Measurements from ENCODE around the gene PRIM1. TPM values are rescaled to one million over a fixed set of nuclear protein-coding genes. Genes with fewer than 3 reads are reported as not detected.
"Not testable (repeated sequence)": the region's sequence is repeated elsewhere in the genome, so short reads cannot be mapped to it uniquely, and the experiment has no call there.

Gene PRIM1
- total RNA-seq, 2 donors from 2014 or later, result 2.2 to 2.6 TPM

- Histone ChIP-seq H3K27ac (no peak overlapping the region), H3K36me3 (no peaks in the 10 kb centered on the region), H3K9me3 (peaks cover 0 to under 1% of the 10 kb centered on the region in 2 donors), H3K27me3 (no peaks in the 10 kb centered on the region), H3K4me3 (no peak overlapping the region), H3K4me1 (no peaks in the 10 kb centered on the region)
- DNase-seq (ENCODE audit: low spot score), result no peak
- no peak for TF ChIP-seq CTCF (IDR thresholded peaks at IDR 0.05)
Measured at GRCh38 chr12:56763753-56764657, 11.9 kb upstream of the PRIM1 start.

GRCh38 chr12:56761812-56762211, 9.7 kb upstream of the PRIM1 start:
- Histone ChIP-seq H3K27me3 (no peaks in the 10 kb centered on the region), H3K36me3 (no peaks in the 10 kb centered on the region), H3K4me1 (no peaks in the 10 kb centered on the region), H3K9me3 (peaks cover 5 to 9% of the 10 kb centered on the region in 2 donors), H3K4me3 (no peak overlapping the region), H3K27ac (no peak overlapping the region)
- TF ChIP-seq CTCF (IDR thresholded peaks at IDR 0.05), result no peak
- no peak for DNase-seq (ENCODE audit: low spot score)

- no peak for DNase-seq (ENCODE audit: low spot score)
- no peaks in the 10 kb centered on the region for H3K27me3 ChIP-seq
- TF ChIP-seq CTCF (IDR thresholded peaks at IDR 0.05), result no peak
- no peak overlapping the region for H3K4me3 ChIP-seq
- no peak overlapping the region for H3K27ac ChIP-seq
- H3K4me1 ChIP-seq, result no peaks in the 10 kb centered on the region
- peaks cover 5 to 9% of the 10 kb centered on the region in 2 donors for H3K9me3 ChIP-seq
- H3K36me3 ChIP-seq, result no peaks in the 10 kb centered on the region
Measured at GRCh38 chr12:56760460-56760859, 8.3 kb upstream of the PRIM1 start.

GRCh38 chr12:56759263-56759908, 7.3 kb upstream of the PRIM1 start:
- H3K4me1 ChIP-seq, result no peaks in the 10 kb centered on the region
- no peak overlapping the region for H3K27ac ChIP-seq
- no peak for TF ChIP-seq CTCF (IDR thresholded peaks at IDR 0.05)
- H3K36me3 ChIP-seq, result no peaks in the 10 kb centered on the region
- H3K9me3 ChIP-seq, result peaks cover 5 to 9% of the 10 kb centered on the region in 2 donors
- no peak overlapping the region for H3K4me3 ChIP-seq
- H3K27me3 ChIP-seq, result no peaks in the 10 kb centered on the region
- DNase-seq (ENCODE audit: low spot score), result no peak

- Histone ChIP-seq H3K36me3 (no peaks in the 10 kb centered on the region), H3K27ac (no peak overlapping the region), H3K4me1 (no peaks in the 10 kb centered on the region), H3K4me3 (no peak overlapping the region), H3K9me3 (peaks cover 5 to 9% of the 10 kb centered on the region in 2 donors), H3K27me3 (no peaks in the 10 kb centered on the region)
- no peak for TF ChIP-seq CTCF (IDR thresholded peaks at IDR 0.05)
- DNase-seq (ENCODE audit: low spot score), result no peak
Measured at GRCh38 chr12:56758728-56759262, 6.7 kb upstream of the PRIM1 start.

- H3K9me3 ChIP-seq; H3K4me3 ChIP-seq; H3K36me3 ChIP-seq; H3K27me3 ChIP-seq; H3K27ac ChIP-seq; H3K4me1 ChIP-seq; DNase-seq (ENCODE audit: low spot score): not testable (repeated sequence)
Measured at GRCh38 chr12:56757971-56758370, 5.8 kb upstream of the PRIM1 start.

All from right atrium auricular region (tissue), 2 donors.